Kidney capillary endothelial cell (primary cell): Measurements from ENCODE around the gene MAP2K7.
"Not testable (repeated sequence)": the region's sequence is repeated elsewhere in the genome, so short reads cannot be mapped to it uniquely, and the experiment has no call there.

Source experiments
- DNase-seq: peaks from one replicate; pipeline ENCODE4 v3.0.0-alpha.2; 2018; ENCODE audit warnings: low spot score

The MAP2K7 gene

GRCh38 chr19:7885818-7886217, 17.9 kb upstream of the MAP2K7 start:
- DNase-seq = no peak

GRCh38 chr19:7887408-7888144, 16.1 kb upstream of the MAP2K7 start:
- DNase-seq = no peak

- DNase-seq = no peak
These were observed 15.4 kb upstream of the MAP2K7 start, which contains the start of gene LRRC8E for GRCh38 chr19:7888145-7888825. TSS of gene LRRC8E (plus strand) at chr19:7888510. CDS start at chr19:7895604, 7,094 bp downstream.

GRCh38 chr19:7888826-7889217, 14.9 kb upstream of the MAP2K7 start:
- no peak for DNase-seq

GRCh38 chr19:7893362-7894101, 10.1 kb upstream of the MAP2K7 start:
- not testable (repeated sequence) for DNase-seq

- no peak for DNase-seq
These were observed 8.9 kb upstream of the MAP2K7 start for GRCh38 chr19:7894612-7895309.

GRCh38 chr19:7895565-7895964, 8.1 kb upstream of the MAP2K7 start:
- no peak for DNase-seq

GRCh38 chr19:7897292-7897691, 6.4 kb upstream of the MAP2K7 start:
- DNase-seq = no peak

GRCh38 chr19:7898967-7899366, 4.7 kb upstream of the MAP2K7 start:
- no peak for DNase-seq

GRCh38 chr19:7899751-7900378, 3.8 kb upstream of the MAP2K7 start:
- DNase-seq = no peak

GRCh38 chr19:7900401-7900870, 3.2 kb upstream of the MAP2K7 start:
- no peak for DNase-seq

GRCh38 chr19:7900931-7901330, 2.7 kb upstream of the MAP2K7 start:
- DNase-seq = no peak

GRCh38 chr19:7901337-7901736, 2.3 kb upstream of the MAP2K7 start:
- DNase-seq = no peak

GRCh38 chr19:7902796-7903243, 857 bp upstream of the MAP2K7 start:
- no peak for DNase-seq

GRCh38 chr19:7904074-7905020, 670 bp downstream of the MAP2K7 start:
- DNase-seq = no peak

GRCh38 chr19:7905268-7905667, 1.6 kb downstream of the MAP2K7 start:
- no peak for DNase-seq

- no peak for DNase-seq
These were observed 2.2 kb downstream of the MAP2K7 start for GRCh38 chr19:7905859-7906258.

GRCh38 chr19:7907122-7907521, 3.4 kb downstream of the MAP2K7 start:
- DNase-seq = no peak

- DNase-seq = no peak
These were observed 3.9 kb downstream of the MAP2K7 start for GRCh38 chr19:7907544-7907943.

GRCh38 chr19:7908078-7908699, 4.5 kb downstream of the MAP2K7 start:
- no peak for DNase-seq
